ENCODE measurements around the gene TMBIM4. TPM values are rescaled to one million over a fixed set of nuclear protein-coding genes. Genes with fewer than 3 reads are reported as not detected.

Gene TMBIM4
- polyA plus RNA-seq, 4 donors: 133 to 159 (median 145) TPM

DNA sequence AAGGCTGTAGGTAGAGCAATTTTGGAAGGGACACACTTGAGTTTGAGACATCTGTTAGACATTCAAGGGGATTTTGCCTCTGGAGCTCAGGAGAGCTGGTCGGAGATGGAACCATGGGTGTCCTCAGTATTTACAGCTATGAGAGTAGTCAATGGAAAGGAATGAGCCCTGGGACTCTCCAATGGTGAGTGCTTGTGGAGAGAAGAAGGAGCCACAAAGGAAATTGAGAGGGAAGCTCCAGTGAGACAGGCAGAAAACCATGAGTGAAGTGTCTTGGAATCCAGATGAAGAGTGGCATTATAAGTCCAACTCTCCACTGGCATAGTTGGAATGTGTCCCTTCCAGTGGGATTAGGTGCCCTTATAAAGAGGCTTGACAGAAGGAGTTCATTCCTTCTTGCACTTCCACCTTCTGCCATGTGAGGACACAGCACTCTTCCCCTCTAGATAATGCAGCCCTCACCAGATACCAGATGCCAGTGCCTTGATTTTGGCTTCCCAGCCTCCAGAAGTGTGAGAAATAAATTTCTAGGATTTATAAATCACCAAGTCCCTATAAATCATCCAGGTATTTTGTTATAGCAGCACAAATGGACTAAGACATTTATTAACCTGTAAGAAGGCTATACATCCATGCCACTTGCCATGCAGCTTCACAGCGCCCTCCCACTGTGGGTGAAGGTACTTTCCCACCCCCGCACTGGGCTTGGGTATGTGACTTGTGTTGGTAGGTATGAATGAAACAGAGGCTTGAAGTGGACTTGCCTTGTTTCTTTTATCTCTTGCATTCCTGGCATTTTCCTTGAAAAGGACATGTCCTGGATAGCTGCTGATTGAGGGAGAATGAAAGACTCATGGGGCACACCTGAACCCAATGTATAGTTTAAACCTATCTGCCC lies 66.5 kb downstream of the TMBIM4 start:
- no peak for DNase-seq (ENCODE audit: low read depth in 4 of 4, low spot score in 3 of 4)

DNA sequence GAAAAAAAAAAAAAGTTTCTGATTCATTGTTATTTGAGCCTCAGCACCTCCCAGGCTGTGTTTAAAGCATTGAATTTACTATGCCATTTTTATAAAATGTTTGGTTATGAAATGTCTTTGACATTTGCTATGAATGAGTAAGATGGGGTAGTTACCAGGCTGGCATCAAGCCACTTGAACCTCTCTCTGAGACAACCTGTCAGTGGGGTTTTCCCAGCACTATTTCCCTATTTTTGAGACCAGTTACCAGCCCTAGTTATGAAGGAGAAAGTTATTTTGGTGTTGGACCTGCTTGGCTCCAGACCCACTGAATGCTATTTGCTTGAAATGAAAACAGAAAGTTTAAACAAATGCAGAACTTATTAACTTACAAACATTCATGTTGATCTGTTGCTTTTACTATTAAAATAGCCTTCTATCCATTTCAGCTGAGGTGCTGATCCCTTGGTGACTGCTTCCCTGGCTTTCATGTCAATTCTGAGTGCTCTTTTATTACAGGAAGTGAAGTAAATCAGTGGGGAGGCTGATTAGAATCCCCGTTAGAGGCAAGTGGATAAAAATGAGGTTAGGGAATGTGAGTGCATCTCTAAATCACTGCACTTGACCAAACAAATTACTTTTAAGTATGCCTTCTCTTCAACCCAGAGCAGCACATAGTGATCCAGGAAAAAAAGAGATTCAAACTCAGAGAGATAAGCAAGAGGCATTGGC lies 77.1 kb downstream of the TMBIM4 start:
- DNase-seq (ENCODE audit: low read depth in 4 of 4, low spot score in 3 of 4): peak in 2 of 4 donors; percentile 31 to 48

DNA sequence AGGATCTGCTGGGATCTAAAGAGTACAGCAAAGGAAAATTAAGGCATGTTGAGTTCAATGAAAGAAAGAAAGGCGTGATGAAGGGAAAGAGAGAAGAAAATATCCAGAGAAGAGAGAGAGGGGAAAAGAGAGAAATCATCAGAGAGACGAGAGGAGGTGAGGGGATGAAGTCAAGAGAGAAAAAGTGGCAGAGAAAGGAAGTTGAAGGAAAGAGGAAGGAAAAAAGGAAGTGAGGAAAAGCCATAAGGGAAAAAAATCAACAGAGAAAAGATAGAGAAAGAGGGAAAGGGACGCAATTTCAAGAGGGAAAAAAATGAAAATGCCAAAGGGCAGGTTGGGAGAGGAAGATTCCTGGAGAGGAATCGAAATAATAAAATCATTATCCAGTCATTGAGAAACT lies 79.6 kb downstream of the TMBIM4 start:
- DNase-seq (ENCODE audit: low read depth in 4 of 4, low spot score in 3 of 4): no peak

DNA sequence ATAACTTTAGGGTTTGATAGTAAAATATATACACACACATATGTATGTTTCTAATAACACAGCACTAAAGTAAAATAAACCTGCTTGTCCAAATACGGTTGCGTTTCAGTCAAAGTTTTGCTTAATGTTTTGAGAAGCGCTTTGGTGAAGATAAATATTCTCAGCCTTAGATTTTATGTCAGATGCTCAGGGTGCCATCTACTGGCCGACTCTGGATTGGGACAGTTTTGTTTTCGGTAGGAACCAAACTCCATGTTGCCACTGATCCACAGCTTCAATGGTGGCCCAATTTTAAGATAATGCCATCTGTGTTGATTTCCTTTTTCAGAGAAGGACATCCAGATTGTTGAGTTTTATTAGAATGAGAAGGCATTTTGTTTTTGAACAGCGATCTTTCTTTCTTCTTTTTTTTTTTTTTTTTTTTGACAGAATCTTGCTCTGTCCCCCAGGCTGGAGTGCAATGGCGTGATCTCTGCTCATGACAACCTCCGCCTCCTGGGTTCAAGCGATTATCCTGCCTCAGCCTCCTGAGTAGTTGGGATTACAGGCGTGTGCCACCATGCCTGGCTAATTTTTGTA lies 82.3 kb downstream of the TMBIM4 start:
- DNase-seq (ENCODE audit: low read depth in 4 of 4, low spot score in 3 of 4): peak in 3 of 4 donors; percentile 56 to 67 (median 60)

DNA sequence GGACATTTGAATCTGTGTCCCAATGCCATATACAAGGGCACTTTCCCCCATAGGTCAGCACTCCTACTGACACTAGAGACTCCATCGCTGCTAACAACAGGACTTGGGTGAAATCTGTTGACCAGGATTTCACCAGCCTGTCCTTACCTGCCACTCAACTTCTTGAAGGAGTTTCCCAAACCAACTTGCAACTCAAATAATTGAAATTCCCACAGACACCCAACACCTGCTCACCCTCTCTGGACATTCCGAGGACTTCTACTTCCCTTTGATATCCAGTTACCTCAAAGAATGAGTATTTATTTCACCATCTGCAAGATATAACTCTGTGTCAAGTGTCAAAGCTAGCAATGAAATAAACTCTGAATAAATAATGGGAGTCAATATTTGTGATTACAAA lies 83.8 kb downstream of the TMBIM4 start:
- no peak for DNase-seq (ENCODE audit: low read depth in 4 of 4, low spot score in 3 of 4)

Other genes starting within 250 kb of the TMBIM4 start
- 10 to 100 TPM; 29.0 to 37.9 (median 33.6) TPM for gene LLPH, start 39.2 kb downstream of the TMBIM4 start, polyA plus RNA-seq (ENCODE audit: insufficient read length in 4 of 4)
- 1 to 10 TPM; 3.2 to 4.2 (median 3.4) TPM for gene IRAK3, start 19.2 kb upstream of the TMBIM4 start, polyA plus RNA-seq (ENCODE audit: insufficient read length in 4 of 4)
- gene HELB, start 132.5 kb upstream of the TMBIM4 start, polyA plus RNA-seq (ENCODE audit: insufficient read length in 4 of 4): 1 to 10 TPM; 3.3 to 5.2 (median 3.8) TPM

All from left renal pelvis (tissue), 4 donors.